ENCODE results near the gene ZFP30. TPM values are rescaled to one million over a fixed set of nuclear protein-coding genes. Genes with fewer than 3 reads are reported as not detected.

Gene ZFP30
- polyA plus RNA-seq, 2 of the 4 experiments (the other 2 are of a cell fraction) = 9.0 to 9.2 TPM

GRCh38 chr19:37572203-37572602 lies 83.1 kb downstream of the ZFP30 start:
- H3K4me2 ChIP-seq = no peak overlapping the region
- peaks cover 49% of the 10 kb centered on the region for H3K9me3 ChIP-seq
- no peak overlapping the region for H3K4me3 ChIP-seq
- ChIA-PET CTCF (interaction anchor here (0.6 kb wide), 1 partner anchor 153 kb away, joined by 3 read pairs; no protein-coding TSS in a partner anchor), POLR2A (no interaction called here)
- ATAC-seq (no peak), DNase-seq (ENCODE audit: low read depth in 1 of 2, low spot score in 1 of 2) (no peak), FAIRE-seq (peak; percentile 87)
- no peak overlapping the region for H3K27ac ChIP-seq
- no peak for TF ChIP-seq KDM1A (IDR thresholded peaks at IDR 0.05; ENCODE audit: low read depth)
- TF ChIP-seq ELK1 (IDR thresholded peaks at IDR 0.05; ENCODE audit: low read depth, low read length) = no peak
- no peak for TF ChIP-seq E2F6 (IDR thresholded peaks at IDR 0.05; ENCODE audit: borderline replicate concordance, low read depth)
- no peaks in the 10 kb centered on the region for H3K4me1 ChIP-seq

- POLR2A ChIA-PET = no interaction called here
- FAIRE-seq (peak; percentile 90), ATAC-seq (no peak)
Measured at GRCh38 chr19:37565370-37565669, 89.9 kb downstream of the ZFP30 start.

GRCh38 chr19:37564624-37565369 lies 90.5 kb downstream of the ZFP30 start:
- no peak overlapping the region for H3K4me2 ChIP-seq
- peak; percentile 93 for FAIRE-seq
- DNase-seq (ENCODE audit: low read depth in 1 of 2, low spot score in 1 of 2) = no peak
- H3K27ac ChIP-seq = no peak overlapping the region
- WGBS (ENCODE audit: missing lambda C conversion rate) = 18% methylated on average over 7 of the region's 7 CpGs
- H3K4me3 ChIP-seq = no peak overlapping the region
- H3K9me3 ChIP-seq = peaks cover 100% of the 10 kb centered on the region
- peak; percentile 60; the same call in 1 of the 2 replicates for TF ChIP-seq GATA3 (IDR thresholded peaks at IDR 0.05; ENCODE audit: borderline replicate concordance)
- TF ChIP-seq HMGXB4 (CRISPR knock-in tag; IDR thresholded peaks at IDR 0.05; ENCODE audit: borderline replicate concordance) = no peak
- ATAC-seq = no peak
- ChIA-PET CTCF (no interaction called here), POLR2A (no interaction called here)
- H3K4me1 ChIP-seq = no peaks in the 10 kb centered on the region

More at GRCh38 chr19:37565370-37565669, 89.9 kb downstream of the ZFP30 start:
- no peak overlapping the region for H3K4me2 ChIP-seq
- TF ChIP-seq NFE2L2 (conservative IDR thresholded peaks at IDR 0.05; ENCODE audit: low read length) = no peak
- no peak for TF ChIP-seq NR3C1 (IDR thresholded peaks at IDR 0.05)
- no peak for TF ChIP-seq CHD4 (IDR thresholded peaks at IDR 0.05; ENCODE audit: borderline replicate concordance)
- TF ChIP-seq FOSL2 (IDR thresholded peaks at IDR 0.05) = no peak
- TF ChIP-seq FOSL2 (CRISPR knock-in tag; IDR thresholded peaks at IDR 0.05) = no peak
- TF ChIP-seq HOXB5 (CRISPR knock-in tag; IDR thresholded peaks at IDR 0.05) = no peak
- CTCF ChIA-PET = no interaction called here
- H3K4me1 ChIP-seq = no peaks in the 10 kb centered on the region
- no peak for DNase-seq (ENCODE audit: low read depth in 1 of 2, low spot score in 1 of 2)
- no peak overlapping the region for H3K27ac ChIP-seq
- peaks cover 100% of the 10 kb centered on the region for H3K9me3 ChIP-seq
- H3K4me3 ChIP-seq = no peak overlapping the region

Small RNA genes within 50 kb of the gene (small RNA-seq; reads per million reads assigned to genes)
- gene SELENOKP1 = 0 to 0.19 (median 0) reads per million in 6 experiments

Other genes starting within 250 kb of the ZFP30 start
- 10.6 and 11.1 TPM in 2 replicates for gene ZNF569, start 188.0 kb downstream of the ZFP30 start, polyA plus RNA-seq (2011; rRNA removed)
- gene ZNF569, start 188.0 kb downstream of the ZFP30 start, polyA plus RNA-seq (2017; fragmentation: RNase III; extraction: RNeasy Plus Mini Kit Qiagen cat#74134 plus additional on column Dnase treatment) = 6.3 to 6.6 TPM (median 6.5 TPM) in 3 replicates
- gene ZNF570, start 186.1 kb downstream of the ZFP30 start, polyA plus RNA-seq (2011; rRNA removed) = 7.8 and 7.9 TPM in 2 replicates
- 2.9 to 3.7 TPM (median 3.7 TPM) in 3 replicates for gene ZNF570, start 186.1 kb downstream of the ZFP30 start, polyA plus RNA-seq (2017; fragmentation: RNase III; extraction: RNeasy Plus Mini Kit Qiagen cat#74134 plus additional on column Dnase treatment)
- gene ZNF793, start 148.5 kb downstream of the ZFP30 start, polyA plus RNA-seq (2011; rRNA removed) = 0.12 and 0.16 TPM in 2 replicates
- gene ZNF793, start 148.5 kb downstream of the ZFP30 start, polyA plus RNA-seq (2017; fragmentation: RNase III; extraction: RNeasy Plus Mini Kit Qiagen cat#74134 plus additional on column Dnase treatment) = 0.04 to 0.17 TPM (median 0.07 TPM) in 3 replicates
- 2.5 and 2.7 TPM in 2 replicates for gene ZNF571, start 60.7 kb downstream of the ZFP30 start, polyA plus RNA-seq (2011; rRNA removed)
- 0.97 to 1.4 TPM (median 1.3 TPM) in 3 replicates for gene ZNF571, start 60.7 kb downstream of the ZFP30 start, polyA plus RNA-seq (2017; fragmentation: RNase III; extraction: RNeasy Plus Mini Kit Qiagen cat#74134 plus additional on column Dnase treatment)
- gene ZNF540, start 60.6 kb downstream of the ZFP30 start, polyA plus RNA-seq (2011; rRNA removed) = 0.12 and 0.13 TPM in 2 replicates
- 0.15 to 0.39 TPM (median 0.22 TPM) in 3 replicates for gene ZNF540, start 60.6 kb downstream of the ZFP30 start, polyA plus RNA-seq (2017; fragmentation: RNase III; extraction: RNeasy Plus Mini Kit Qiagen cat#74134 plus additional on column Dnase treatment)
- gene ZNF607, start 64.3 kb upstream of the ZFP30 start, polyA plus RNA-seq (2011; rRNA removed) = 5.9 and 6.4 TPM in 2 replicates
- 5.8 to 6.8 TPM (median 6.0 TPM) in 3 replicates for gene ZNF607, start 64.3 kb upstream of the ZFP30 start, polyA plus RNA-seq (2017; fragmentation: RNase III; extraction: RNeasy Plus Mini Kit Qiagen cat#74134 plus additional on column Dnase treatment)
- gene ZNF573, start 124.1 kb upstream of the ZFP30 start, polyA plus RNA-seq (2011; rRNA removed) = 5.8 and 8.5 TPM in 2 replicates
- 3.0 to 5.9 TPM (median 4.6 TPM) in 3 replicates for gene ZNF573, start 124.1 kb upstream of the ZFP30 start, polyA plus RNA-seq (2017; fragmentation: RNase III; extraction: RNeasy Plus Mini Kit Qiagen cat#74134 plus additional on column Dnase treatment)